GM12872 (cell line): Measurements from ENCODE around the gene HBEGF.

Source experiments
- TF ChIP-seq, protein P1 (sequence below): IDR thresholded peaks from 3 replicates; pipeline ENCODE4 v1.5.1; 2011; ENCODE audit warnings: low read depth, mild to moderate bottlenecking, low read length, moderate library complexity; ENCODE audit not compliant: insufficient read depth

The HBEGF gene

DNA sequence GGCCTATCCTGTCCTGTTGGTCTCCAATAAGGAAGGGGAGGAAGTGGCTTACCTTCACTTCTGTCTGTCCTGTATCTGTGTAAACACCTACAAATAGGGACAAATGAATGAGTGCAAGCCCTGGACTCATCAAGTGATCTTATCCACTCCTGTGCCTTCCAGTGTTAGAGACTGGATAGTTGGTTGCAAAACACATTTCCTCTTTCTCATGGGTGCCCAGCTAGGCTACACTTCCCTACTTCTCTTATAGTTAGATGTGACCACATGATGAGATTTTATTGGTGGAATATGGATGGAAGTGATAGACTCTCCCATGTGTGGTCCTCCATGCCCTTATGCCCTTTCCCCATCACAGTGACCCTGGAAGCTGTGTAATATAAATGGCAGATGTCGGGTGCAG, 26.6 kb downstream of the HBEGF start:
- TF ChIP-seq, protein P1, sequence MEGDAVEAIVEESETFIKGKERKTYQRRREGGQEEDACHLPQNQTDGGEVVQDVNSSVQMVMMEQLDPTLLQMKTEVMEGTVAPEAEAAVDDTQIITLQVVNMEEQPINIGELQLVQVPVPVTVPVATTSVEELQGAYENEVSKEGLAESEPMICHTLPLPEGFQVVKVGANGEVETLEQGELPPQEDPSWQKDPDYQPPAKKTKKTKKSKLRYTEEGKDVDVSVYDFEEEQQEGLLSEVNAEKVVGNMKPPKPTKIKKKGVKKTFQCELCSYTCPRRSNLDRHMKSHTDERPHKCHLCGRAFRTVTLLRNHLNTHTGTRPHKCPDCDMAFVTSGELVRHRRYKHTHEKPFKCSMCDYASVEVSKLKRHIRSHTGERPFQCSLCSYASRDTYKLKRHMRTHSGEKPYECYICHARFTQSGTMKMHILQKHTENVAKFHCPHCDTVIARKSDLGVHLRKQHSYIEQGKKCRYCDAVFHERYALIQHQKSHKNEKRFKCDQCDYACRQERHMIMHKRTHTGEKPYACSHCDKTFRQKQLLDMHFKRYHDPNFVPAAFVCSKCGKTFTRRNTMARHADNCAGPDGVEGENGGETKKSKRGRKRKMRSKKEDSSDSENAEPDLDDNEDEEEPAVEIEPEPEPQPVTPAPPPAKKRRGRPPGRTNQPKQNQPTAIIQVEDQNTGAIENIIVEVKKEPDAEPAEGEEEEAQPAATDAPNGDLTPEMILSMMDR: no peak

GRCh38 chr5:140318792-140319191, 27.6 kb downstream of the HBEGF start:
- TF ChIP-seq, protein P1: no peak

DNA sequence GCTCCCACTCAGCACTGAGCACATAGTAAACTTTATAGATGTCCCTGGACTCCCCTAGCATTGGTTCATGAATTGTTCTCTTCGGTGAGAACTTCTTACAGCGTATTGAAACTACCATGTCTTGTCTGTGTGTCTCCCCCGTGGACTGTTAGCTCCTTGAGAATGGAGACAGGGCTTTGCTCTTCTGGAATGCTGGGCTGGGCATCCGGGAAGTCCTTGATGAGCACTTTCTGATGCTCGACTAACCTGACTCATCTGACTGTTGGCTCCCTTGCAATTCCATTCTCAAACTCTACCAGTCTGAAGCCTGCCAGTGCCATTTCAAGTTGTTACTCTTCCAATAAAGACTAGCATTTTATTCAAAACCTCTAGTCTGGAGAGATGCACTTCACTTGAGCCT, 28.5 kb downstream of the HBEGF start:
- TF ChIP-seq, protein P1: no peak

GRCh38 chr5:140312791-140313189, 33.6 kb downstream of the HBEGF start:
- TF ChIP-seq, protein P1: no peak

DNA sequence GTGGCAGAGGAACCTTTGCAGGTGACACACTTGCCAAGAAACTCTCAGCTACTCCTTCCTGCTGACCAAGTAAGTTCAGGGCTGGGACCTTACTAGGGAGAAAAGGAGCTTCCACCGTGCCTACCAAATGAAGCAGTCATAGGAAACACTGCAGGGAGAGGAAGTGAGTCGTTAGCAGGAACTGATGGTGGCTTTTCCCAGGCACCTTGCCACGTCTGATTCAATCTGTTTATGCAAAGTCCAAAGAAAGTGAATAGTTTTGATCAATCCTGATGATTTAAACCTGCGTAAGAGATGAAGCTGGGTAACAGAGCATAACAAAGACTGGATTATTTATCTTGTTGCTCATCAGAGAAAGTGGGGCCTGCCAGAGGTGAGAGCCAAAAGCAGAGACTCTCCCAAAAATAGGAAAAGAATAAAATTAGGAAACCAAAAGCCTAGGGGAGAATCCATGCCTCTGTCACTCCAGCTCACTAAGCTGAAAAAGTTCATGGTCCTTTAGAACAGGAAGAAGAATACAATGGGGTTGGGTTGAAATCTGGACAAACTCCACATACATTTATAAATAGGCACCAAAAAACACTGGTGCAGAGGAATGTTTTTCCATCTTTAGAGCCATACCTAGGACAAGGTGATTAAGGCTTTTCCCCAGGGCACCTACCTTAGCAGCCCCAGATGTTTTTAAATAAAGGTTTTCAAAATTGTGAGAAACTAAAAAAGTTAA, 34.2 kb downstream of the HBEGF start:
- TF ChIP-seq, protein P1: no peak

DNA sequence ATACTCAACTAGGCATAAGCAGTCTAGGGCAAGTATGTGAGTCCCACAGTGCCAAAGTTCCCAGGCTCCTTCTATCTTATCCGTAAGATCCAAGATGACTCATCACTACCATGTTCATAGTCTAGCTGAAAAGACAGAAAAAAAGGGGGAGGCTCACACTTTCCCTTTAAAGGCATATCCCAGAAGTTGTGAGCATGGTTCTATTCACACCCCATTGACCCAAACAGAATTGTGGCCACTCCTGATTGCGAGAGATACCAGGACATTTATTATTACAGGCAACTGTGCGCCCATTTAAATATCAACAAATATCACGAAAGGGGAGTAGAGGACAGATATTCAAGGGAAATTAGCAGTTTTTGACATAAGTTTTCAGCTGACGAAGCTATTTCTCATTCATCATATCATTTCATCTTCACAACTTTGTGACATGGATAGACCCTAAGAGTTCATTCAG, 35.4 kb downstream of the HBEGF start:
- TF ChIP-seq, protein P1: no peak

DNA sequence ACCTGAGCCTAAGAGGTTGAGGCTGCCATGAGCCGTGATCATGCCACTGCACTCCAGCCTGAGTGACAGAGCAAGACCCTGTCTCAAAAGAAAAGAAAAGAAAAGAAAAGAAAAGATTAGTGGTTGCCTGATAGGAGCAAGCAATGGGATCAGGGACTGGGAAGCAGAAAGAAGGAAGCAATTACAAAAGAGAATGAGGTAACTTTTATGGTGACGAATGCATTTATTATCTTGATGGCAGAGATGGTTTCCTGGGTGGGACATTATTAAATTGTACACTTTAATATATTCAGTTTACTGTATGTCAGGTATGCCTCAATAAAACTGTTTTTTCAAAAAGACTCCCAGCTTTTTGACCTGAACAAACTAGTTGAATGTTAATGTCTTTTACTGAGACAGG, 36.0 kb downstream of the HBEGF start:
- TF ChIP-seq, protein P1: no peak
